ENCODE data around the gene FAM107A.

- TF ChIP-seq, protein P1, sequence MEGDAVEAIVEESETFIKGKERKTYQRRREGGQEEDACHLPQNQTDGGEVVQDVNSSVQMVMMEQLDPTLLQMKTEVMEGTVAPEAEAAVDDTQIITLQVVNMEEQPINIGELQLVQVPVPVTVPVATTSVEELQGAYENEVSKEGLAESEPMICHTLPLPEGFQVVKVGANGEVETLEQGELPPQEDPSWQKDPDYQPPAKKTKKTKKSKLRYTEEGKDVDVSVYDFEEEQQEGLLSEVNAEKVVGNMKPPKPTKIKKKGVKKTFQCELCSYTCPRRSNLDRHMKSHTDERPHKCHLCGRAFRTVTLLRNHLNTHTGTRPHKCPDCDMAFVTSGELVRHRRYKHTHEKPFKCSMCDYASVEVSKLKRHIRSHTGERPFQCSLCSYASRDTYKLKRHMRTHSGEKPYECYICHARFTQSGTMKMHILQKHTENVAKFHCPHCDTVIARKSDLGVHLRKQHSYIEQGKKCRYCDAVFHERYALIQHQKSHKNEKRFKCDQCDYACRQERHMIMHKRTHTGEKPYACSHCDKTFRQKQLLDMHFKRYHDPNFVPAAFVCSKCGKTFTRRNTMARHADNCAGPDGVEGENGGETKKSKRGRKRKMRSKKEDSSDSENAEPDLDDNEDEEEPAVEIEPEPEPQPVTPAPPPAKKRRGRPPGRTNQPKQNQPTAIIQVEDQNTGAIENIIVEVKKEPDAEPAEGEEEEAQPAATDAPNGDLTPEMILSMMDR (conservative IDR thresholded peaks at IDR 0.05; ENCODE audit: low read length): no peak
- TF ChIP-seq EZH2phosphoT487 (IDR thresholded peaks at IDR 0.05; ENCODE audit: borderline replicate concordance): no peak
Observed at GRCh38 chr3:58572013-58572633, 5.1 kb downstream of the FAM107A start.

All from Loucy (cell line).